ENCODE data around the gene PAH. TPM values are rescaled to one million over a fixed set of nuclear protein-coding genes. Genes with fewer than 3 reads are reported as not detected.

PAH gene
- total and polyA plus RNA-seq, 2 of the 8 experiments (the other 6 are each of a cell fraction or from before 2014, with no cell fraction given): 3.9 to 9.0 TPM

DNA sequence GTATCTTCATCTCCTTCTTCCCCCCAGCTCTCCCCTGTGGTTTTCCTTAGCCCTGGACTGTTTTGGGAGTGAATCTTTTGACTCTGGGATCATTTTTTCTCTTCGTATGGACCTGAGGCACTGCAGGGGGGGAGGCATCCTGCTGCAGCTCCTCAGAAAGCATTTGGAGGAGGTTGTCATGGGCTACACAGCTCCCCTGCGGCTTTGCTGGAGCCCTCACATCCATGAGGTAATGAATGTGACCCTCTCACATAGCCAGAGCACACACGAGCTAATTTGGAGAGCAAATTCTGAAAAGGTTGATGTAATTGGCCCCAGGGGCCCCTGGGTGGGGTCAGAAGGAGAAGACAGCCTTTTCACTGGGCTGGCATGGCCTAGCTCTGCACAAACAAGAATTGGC, 110.9 kb downstream of the PAH start:
- 64% methylated on average over 3 of the region's 3 CpGs; no CpG with 5 or more reads in 1 of the 2 experiments for WGBS, 2 experiments (ENCODE audit: extremely low coverage in 1 of 2, insufficient coverage in 1 of 2, insufficient read length in 1 of 2, insufficient replicate concordance in 2 of 2, low coverage in 1 of 2, low lambda C conversion rate in 2 of 2, missing lambda C conversion rate in 1 of 2)
- Histone ChIP-seq H2AK5ac (ENCODE audit: low read depth, low read length) (no peak overlapping the region), H3K9ac (replicated peaks in 1 of 4; ENCODE audit: extremely low read depth in 1 of 4, low read depth in 3 of 4, low read length in 3 of 4) (no peak overlapping the region), H3K4me2 (ENCODE audit: insufficient read depth in 1 of 2, low read depth in 2 of 2, low read length in 2 of 2) (no peak overlapping the region), H4K8ac (ENCODE audit: extremely low read depth, insufficient read depth, low read length) (no peak overlapping the region), H3K14ac (ENCODE audit: insufficient read length) (no peak overlapping the region), H3K27ac (ENCODE audit: low read depth, low read length) (no peak overlapping the region), H3K4me3 (ENCODE audit: extremely low read depth in 1 of 4, insufficient read depth in 2 of 4, low read depth in 3 of 4, low read length in 4 of 4) (no peak overlapping the region), H3K56ac (replicated peaks; ENCODE audit: insufficient read length, low read depth, low read length) (no peak overlapping the region), H4K20me1 (replicated peaks in 1 of 2; ENCODE audit: control insufficient read depth in 1 of 2, insufficient read depth in 2 of 2, low read length in 2 of 2) (no peaks in the 10 kb centered on the region), H2BK15ac (ENCODE audit: low read length) (no peak overlapping the region), H3K18ac (ENCODE audit: extremely low read depth, low read length) (no peak overlapping the region), H3K79me2 (ENCODE audit: control insufficient read depth in 1 of 2, insufficient read depth in 2 of 2, low read length in 2 of 2) (no peaks in the 10 kb centered on the region), H3K4me1 (replicated peaks in 1 of 4; ENCODE audit: control insufficient read depth in 3 of 4, insufficient read depth in 4 of 4, low read length in 3 of 4) (peaks cover 0 to 2% (median 1%) of the 10 kb centered on the region in 4 experiments; a peak in 2 of 7 replicates), H3K36me3 (ENCODE audit: control insufficient read depth in 2 of 4, insufficient read depth in 4 of 4, low read length in 3 of 4) (no peaks in the 10 kb centered on the region), H3K27me3 (replicated peaks in 1 of 4; ENCODE audit: control insufficient read depth in 3 of 4, extremely low read depth in 1 of 4, insufficient read depth in 3 of 4, low read length in 3 of 4) (no peaks in the 10 kb centered on the region), H4K91ac (replicated peaks; ENCODE audit: insufficient read length, low read length) (no peak overlapping the region), H3K4ac (replicated peaks; ENCODE audit: insufficient read length, low read depth, low read length) (no peak overlapping the region), H2BK120ac (replicated peaks; ENCODE audit: low read depth, low read length) (no peak overlapping the region), H4K5ac (ENCODE audit: insufficient read length, low read depth, low read length) (no peak overlapping the region), H3K23ac (ENCODE audit: insufficient read length) (no peak overlapping the region), H3K79me1 (ENCODE audit: low read depth, low read length) (no peaks in the 10 kb centered on the region), H3K9me3 (ENCODE audit: insufficient read depth in 2 of 2, low read depth in 1 of 2, low read length in 1 of 2) (no peaks in the 10 kb centered on the region), H3K23me2 (ENCODE audit: low read depth, low read length) (no peaks in the 10 kb centered on the region), H2BK20ac (ENCODE audit: low read length) (no peak overlapping the region), H2BK5ac (ENCODE audit: low read depth, low read length) (no peak overlapping the region), H2AFZ (ENCODE audit: low read length) (no peak overlapping the region), H2BK12ac (ENCODE audit: low read depth, low read length) (no peak overlapping the region)
- POLR2A ChIA-PET (ENCODE audit: partially characterized antibody): no interaction called here
- TF ChIP-seq TAF1 (IDR thresholded peaks at IDR 0.05; ENCODE audit: low read depth, low read length): no peak
- no peak for TF ChIP-seq CBX8 (IDR thresholded peaks at IDR 0.05; ENCODE audit: borderline replicate concordance, low read depth, low read length)
- no peak for FAIRE-seq
- DNase-seq (ENCODE audit: low read depth in 1 of 2, low spot score in 2 of 2): no peak
- CTCF ChIA-PET (ENCODE audit: partially characterized antibody): interaction anchor here (0.8 to 2.6 kb wide), 9 partner anchors 10 to 893 kb away, joined by 3 to 19 read pairs (median 4); no protein-coding TSS in a partner anchor

All from H1 (cell line).